ENCODE measurements around the gene C1QL3.

GRCh38 chr10:16529853-16530252, 8.2 kb upstream of the C1QL3 start:
- TF ChIP-seq, protein P1, sequence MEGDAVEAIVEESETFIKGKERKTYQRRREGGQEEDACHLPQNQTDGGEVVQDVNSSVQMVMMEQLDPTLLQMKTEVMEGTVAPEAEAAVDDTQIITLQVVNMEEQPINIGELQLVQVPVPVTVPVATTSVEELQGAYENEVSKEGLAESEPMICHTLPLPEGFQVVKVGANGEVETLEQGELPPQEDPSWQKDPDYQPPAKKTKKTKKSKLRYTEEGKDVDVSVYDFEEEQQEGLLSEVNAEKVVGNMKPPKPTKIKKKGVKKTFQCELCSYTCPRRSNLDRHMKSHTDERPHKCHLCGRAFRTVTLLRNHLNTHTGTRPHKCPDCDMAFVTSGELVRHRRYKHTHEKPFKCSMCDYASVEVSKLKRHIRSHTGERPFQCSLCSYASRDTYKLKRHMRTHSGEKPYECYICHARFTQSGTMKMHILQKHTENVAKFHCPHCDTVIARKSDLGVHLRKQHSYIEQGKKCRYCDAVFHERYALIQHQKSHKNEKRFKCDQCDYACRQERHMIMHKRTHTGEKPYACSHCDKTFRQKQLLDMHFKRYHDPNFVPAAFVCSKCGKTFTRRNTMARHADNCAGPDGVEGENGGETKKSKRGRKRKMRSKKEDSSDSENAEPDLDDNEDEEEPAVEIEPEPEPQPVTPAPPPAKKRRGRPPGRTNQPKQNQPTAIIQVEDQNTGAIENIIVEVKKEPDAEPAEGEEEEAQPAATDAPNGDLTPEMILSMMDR (IDR thresholded peaks at IDR 0.05 in 2 of 3, conservative IDR thresholded peaks at IDR 0.05 in 1 of 3; ENCODE audit: control insufficient read depth in 2 of 3, extremely low read depth in 1 of 3, insufficient read depth in 1 of 3, low read depth in 3 of 3, low read length in 3 of 3): no peak
- TF ChIP-seq EZH2 (IDR thresholded peaks at IDR 0.05; ENCODE audit: borderline replicate concordance, control insufficient read depth, low read depth, low read length) (no peak), BHLHE40 (IDR thresholded peaks at IDR 0.05; ENCODE audit: borderline replicate concordance in 1 of 2, low read depth in 2 of 2, low read length in 1 of 2) (no peak), GABPA (IDR thresholded peaks at IDR 0.05; ENCODE audit: low read depth) (no peak), ELK1 (IDR thresholded peaks at IDR 0.05; ENCODE audit: low read depth, low read length) (no peak), YY1 (IDR thresholded peaks at IDR 0.05; ENCODE audit: low read depth, low read length) (no peak), ZNF384 (IDR thresholded peaks at IDR 0.05; ENCODE audit: borderline replicate concordance, low read depth, low read length) (no peak), SP1 (IDR thresholded peaks at IDR 0.05; ENCODE audit: low read depth, low read length) (no peak), EGR1 (IDR thresholded peaks at IDR 0.05; ENCODE audit: borderline replicate concordance in 1 of 2, low read depth in 2 of 2, low read length in 2 of 2) (no peak), KLF5 (IDR thresholded peaks at IDR 0.05; ENCODE audit: partially characterized antibody) (no peak)
- TF ChIP-seq, protein P2, sequence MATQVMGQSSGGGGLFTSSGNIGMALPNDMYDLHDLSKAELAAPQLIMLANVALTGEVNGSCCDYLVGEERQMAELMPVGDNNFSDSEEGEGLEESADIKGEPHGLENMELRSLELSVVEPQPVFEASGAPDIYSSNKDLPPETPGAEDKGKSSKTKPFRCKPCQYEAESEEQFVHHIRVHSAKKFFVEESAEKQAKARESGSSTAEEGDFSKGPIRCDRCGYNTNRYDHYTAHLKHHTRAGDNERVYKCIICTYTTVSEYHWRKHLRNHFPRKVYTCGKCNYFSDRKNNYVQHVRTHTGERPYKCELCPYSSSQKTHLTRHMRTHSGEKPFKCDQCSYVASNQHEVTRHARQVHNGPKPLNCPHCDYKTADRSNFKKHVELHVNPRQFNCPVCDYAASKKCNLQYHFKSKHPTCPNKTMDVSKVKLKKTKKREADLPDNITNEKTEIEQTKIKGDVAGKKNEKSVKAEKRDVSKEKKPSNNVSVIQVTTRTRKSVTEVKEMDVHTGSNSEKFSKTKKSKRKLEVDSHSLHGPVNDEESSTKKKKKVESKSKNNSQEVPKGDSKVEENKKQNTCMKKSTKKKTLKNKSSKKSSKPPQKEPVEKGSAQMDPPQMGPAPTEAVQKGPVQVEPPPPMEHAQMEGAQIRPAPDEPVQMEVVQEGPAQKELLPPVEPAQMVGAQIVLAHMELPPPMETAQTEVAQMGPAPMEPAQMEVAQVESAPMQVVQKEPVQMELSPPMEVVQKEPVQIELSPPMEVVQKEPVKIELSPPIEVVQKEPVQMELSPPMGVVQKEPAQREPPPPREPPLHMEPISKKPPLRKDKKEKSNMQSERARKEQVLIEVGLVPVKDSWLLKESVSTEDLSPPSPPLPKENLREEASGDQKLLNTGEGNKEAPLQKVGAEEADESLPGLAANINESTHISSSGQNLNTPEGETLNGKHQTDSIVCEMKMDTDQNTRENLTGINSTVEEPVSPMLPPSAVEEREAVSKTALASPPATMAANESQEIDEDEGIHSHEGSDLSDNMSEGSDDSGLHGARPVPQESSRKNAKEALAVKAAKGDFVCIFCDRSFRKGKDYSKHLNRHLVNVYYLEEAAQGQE (IDR thresholded peaks at IDR 0.05; ENCODE audit: low read depth, low read length): no peak

Measured in GM12878 (cell line).